SJCRH30 (cell line): ENCODE measurements around the gene HIP1R. TPM values are rescaled to one million over a fixed set of nuclear protein-coding genes. Genes with fewer than 3 reads are reported as not detected.
A peak's percentile ranks its signal among the peaks of the same experiment; 100 is the strongest.
"Not testable (repeated sequence)": the region's sequence is repeated elsewhere in the genome, so short reads cannot be mapped to it uniquely, and the experiment has no call there.

Experiments
- DNase-seq, 2 experiments: peaks; one replicate each; pipeline ENCODE4 v3.0.0-alpha.2; 2015 to 2020
- H3K27ac ChIP-seq: fragments of 250-450 bp; sonication (Bioruptor Pico); 2 replicates; pipeline ENCODE4 v1.5.1; 2020; ENCODE audit warnings: mild to moderate bottlenecking, moderate library complexity
- H3K27me3 ChIP-seq: fragments of 250-450 bp; sonication (Bioruptor Pico); 2 replicates; pipeline ENCODE4 v1.5.1; 2020; ENCODE audit warnings: mild to moderate bottlenecking, moderate library complexity
- H3K36me3 ChIP-seq: fragments of 250-450 bp; sonication (Bioruptor Pico); 2 replicates; pipeline ENCODE4 v1.5.1; 2020; ENCODE audit warnings: mild to moderate bottlenecking, moderate library complexity
- H3K4me1 ChIP-seq: fragments of 250-450 bp; sonication (Bioruptor Pico); 2 replicates; pipeline ENCODE4 v1.5.1; 2020; ENCODE audit warnings: mild to moderate bottlenecking, moderate library complexity
- H3K4me3 ChIP-seq: fragments of 250-450 bp; sonication (Bioruptor Pico); 2 replicates; pipeline ENCODE4 v1.5.1; 2020; ENCODE audit warnings: mild to moderate bottlenecking, moderate library complexity
- H3K9me3 ChIP-seq: fragments of 250-450 bp; sonication (Bioruptor Pico); replicated peaks from 2 replicates; pipeline ENCODE4 v1.5.1; 2020; ENCODE audit warnings: mild to moderate bottlenecking, moderate library complexity
- total RNA-seq: library from RNA; depleted of rRNA; stranded (reverse); fragments of >200 nt; shearing (Covaris generic); gene quantifications from 2 replicates; pipeline ENCODE4 v1.2.3, GENCODE V29; 2014

The HIP1R gene
- total RNA-seq, 1 experiment from 2014 or later: 9.8 TPM

DNA sequence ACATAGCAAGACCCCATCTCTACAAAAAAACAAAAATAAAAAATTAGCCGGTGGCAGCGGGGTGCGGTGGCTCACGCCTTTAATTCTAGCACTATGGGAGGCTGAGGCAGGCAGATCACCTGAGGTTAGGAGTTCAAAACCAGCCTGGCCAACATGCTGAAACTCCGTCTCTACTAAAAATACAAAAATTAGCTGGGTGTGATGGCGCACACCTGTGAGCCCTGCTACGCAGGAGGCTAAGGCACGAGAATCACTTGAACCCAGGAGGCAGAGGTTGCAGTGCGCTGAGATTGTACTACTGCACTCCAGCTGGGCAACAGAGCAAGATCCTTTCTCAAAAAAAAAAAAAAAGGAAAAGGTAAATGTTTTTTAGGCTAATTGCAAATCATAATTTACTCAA lies 57.5 kb downstream of the HIP1R start:
- Histone ChIP-seq H3K4me1 (peaks cover 37% of the 10 kb centered on the region), H3K27ac (peak overlapping the region; percentile 83)
- not testable (repeated sequence) for H3K9me3 ChIP-seq, H3K4me3 ChIP-seq, DNase-seq, H3K36me3 ChIP-seq, H3K27me3 ChIP-seq

DNA sequence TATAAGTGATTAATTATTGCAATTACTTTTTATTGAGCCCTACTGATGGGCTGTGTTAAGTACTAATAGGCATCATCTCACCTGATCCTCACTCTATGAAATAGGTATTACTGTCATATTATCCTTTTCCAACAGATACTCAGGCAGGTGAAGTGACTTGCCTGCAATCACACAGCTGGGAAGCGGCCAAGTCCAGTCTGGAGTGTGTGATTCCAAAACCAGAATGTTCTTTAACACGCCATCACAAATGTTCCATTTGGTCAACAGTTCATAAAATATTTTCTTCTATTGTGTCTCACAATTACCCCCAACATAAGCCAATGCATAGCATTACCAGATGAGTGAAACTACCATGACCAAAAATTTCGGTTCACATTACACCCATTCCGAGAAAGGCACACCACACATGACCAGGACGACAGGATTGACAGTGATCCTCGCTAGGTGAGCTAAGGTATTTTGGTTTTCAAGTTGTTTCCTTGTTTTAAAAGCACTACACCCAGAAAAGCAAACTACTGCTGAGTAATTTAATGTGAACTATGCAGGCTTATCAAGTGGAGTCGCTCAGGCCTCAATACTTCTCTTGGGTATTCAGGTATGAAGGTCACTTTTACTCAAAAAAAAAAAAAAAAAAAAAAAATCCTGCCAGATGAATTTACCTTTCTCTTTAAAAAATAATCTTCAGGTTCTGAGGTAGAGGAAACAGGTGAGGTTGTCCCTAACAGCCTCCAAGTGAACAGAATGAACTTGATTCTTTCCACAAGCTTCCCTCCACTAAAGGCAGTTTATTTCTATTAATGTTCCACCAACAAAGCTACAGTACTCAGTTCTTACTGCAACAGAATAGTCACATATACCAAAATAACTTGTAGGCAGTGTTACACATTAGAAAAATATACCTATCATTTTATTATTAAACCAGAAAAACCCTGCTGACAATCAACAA lies 58.2 kb downstream of the HIP1R start:
- Histone ChIP-seq H3K36me3 (no peaks in the 10 kb centered on the region; the same call in 1 of the 2 replicates), H3K4me3 (peak overlapping the region; percentile 87), H3K9me3 (no peaks in the 10 kb centered on the region), H3K4me1 (peaks cover 36% of the 10 kb centered on the region), H3K27me3 (no peaks in the 10 kb centered on the region), H3K27ac (no peak overlapping the region)
- DNase-seq: no peak

DNA sequence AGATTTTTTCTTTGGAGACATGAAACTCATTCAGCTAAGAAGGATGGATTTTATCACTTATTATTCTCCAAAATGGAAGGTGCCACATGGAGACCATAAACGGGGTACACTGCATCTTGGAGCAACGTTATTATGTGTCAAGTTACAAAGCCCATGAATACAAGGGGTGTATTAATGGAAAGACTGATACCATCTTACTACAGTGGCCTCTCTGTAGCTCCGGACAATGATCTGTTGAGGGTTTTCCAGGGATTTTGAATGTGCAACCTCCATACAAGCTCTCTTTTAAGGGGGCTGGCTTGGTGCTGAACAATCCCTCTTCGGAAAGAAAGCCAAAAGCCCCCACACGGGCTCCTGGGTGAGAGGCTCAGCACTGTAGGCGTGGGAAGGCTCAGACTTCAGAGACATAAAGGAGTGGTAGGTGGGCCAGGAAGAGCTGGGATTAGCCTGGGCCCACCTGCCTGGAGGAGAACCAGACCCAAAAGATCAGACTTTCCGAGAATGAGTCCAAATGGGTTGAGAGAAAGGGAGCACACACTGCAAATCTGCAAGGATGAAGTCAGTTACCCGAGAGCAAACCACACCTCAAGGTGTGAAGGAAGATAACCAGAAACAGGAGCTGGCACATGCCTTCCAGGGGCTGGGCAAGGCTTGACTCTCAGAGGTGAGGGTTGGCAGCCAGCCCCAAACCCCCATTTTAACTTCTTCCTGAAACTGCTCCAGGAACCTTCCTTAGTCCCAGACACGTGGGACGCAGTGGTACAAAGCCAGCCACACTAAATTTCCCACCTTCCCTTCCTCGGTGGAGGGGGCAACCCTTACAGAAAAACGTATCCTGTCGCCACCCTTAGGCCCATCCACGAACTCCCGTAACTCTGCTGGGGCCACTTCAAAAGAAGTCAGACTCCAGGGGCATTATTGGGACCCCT lies 59.2 kb downstream of the HIP1R start:
- peak in 1 of 2 experiments; percentile 43 for DNase-seq
- Histone ChIP-seq H3K9me3 (no peaks in the 10 kb centered on the region), H3K27ac (peak overlapping the region; percentile 81), H3K4me1 (peaks cover 43% of the 10 kb centered on the region), H3K36me3 (no peaks in the 10 kb centered on the region; the same call in 1 of the 2 replicates), H3K4me3 (peak overlapping the region; percentile 87), H3K27me3 (no peaks in the 10 kb centered on the region)

DNA sequence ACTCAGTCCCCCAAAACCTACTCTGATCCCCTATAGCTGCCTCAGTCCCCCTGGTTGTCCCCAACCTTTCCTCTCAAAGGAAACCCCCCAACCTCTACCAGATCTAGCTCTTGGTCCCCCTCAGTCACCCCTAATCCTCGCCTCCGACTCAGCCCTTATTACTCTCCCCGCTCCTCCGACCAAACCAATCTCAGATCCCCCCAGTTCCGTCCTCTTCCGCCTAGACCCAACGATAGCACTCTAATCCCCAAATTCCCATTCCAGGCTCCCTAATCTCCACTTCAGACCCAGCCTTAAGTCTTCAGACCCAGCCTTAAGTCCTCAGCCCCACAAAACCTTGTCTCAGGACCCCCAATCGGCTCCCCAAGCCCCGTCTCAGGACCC lies 60.1 kb downstream of the HIP1R start:
- Histone ChIP-seq H3K9me3 (no peaks in the 10 kb centered on the region), H3K36me3 (no peaks in the 10 kb centered on the region; the same call in 1 of the 2 replicates), H3K27me3 (no peaks in the 10 kb centered on the region), H3K4me1 (peaks cover 43% of the 10 kb centered on the region), H3K27ac (peak overlapping the region; percentile 81), H3K4me3 (peak overlapping the region; percentile 87)
- peak in 1 of 2 experiments; percentile 42 for DNase-seq

DNA sequence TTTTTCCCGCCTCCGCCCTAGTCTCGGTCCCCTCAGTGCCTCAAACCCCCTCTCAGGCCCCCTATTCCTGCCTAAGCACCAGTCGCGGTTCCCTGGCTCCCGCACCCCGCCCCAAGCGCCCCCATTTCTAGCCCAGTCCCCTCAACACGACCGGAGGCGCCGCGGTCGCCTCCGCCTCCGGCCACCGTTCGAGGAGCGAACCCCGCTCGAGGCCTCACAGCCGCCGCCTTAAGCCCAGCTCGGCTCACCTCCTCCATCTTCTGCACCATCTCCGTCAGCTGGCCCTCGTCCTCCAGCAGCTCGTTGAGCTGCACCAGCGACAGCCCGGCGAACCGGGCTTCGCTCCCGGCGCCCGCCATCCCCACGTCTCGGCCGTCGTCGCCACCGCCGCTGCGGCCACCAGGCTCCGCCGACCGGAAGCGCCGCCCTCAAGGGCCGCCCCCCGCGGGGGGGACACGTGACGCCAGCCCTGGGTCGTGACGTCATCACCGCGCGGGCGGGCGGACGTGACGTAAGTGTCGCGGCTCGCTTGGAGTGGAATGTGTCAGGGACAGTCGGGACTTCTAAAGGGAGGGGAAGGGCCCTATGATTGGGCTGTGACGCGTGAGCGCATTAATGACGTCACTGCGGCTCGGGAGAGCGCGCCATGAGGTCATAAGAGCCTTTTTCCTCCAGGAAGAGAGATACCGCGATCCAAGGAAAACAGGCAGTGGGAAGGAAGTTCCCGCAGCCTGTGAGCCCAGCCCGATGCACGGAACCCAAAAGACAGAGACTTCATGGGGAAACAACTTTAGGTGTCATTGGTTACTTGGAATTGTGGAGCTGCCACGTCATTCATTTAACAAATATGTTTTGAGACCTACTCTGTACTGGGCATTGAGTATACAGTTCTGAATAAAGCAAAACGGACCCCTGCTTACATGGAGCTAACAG lies 60.7 kb downstream of the HIP1R start, which contains the start of gene VPS37B:
VPS37B (minus strand) TSS at position 421 of the 933 bp plus-strand sequence; CDS start at position 359, 62 bp downstream.
- H3K27ac ChIP-seq: peak within 1 kb of the TSS; percentile 81
- H3K4me1 ChIP-seq: peaks cover 36% of the 10 kb centered on the region
- peak; percentile 79 to 84 for DNase-seq
- peak within 1 kb of the TSS; percentile 87 for H3K4me3 ChIP-seq
- H3K36me3 ChIP-seq: no peaks in the 10 kb centered on the region; the same call in 1 of the 2 replicates
- H3K9me3 ChIP-seq: no peaks in the 10 kb centered on the region
- no peaks in the 10 kb centered on the region for H3K27me3 ChIP-seq

DNA sequence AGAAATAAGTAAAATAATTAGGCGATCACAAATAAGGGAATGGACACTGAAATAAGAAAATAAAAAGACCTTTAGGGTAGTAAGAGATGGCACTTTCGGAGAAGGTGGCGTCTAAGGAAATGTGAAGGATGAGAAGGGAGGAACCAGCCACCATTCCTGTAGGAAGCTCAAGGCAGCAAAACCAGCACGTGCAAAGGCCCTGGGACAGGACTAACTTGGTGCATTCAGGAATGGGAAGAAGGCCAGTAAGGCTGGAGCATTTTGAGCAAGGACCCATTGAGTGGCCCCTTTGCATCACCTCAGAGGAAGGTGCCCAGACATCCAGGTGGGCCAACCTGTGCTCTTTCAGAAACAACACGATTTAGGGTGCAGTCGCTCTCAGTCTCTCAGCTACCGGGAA lies 61.4 kb downstream of the HIP1R start:
- no peaks in the 10 kb centered on the region for H3K27me3 ChIP-seq
- peaks cover 36% of the 10 kb centered on the region for H3K4me1 ChIP-seq
- H3K4me3 ChIP-seq: peak overlapping the region; percentile 87; the same call in 1 of the 2 replicates
- H3K36me3 ChIP-seq: no peaks in the 10 kb centered on the region; the same call in 1 of the 2 replicates
- H3K27ac ChIP-seq: no peak overlapping the region
- H3K9me3 ChIP-seq: no peaks in the 10 kb centered on the region
- DNase-seq: no peak

DNA sequence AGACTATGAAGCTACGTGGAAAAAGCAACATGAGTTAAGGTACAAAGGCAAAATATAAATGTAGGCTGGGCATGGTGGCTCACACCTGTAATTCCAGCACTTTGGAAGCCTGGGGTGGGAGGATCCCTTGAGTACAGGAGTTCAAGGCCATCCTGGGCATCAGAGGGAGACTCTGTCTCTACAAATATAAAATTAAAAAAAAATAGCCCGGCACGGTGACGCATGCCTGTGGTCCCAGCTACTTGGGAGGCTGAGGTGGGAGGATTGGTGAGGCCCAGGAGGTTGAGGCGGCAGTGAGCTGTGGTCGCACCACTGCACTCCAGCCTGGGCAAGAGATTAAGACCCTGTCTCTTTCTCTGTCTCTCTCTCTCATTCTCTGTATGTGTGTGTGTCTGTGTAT lies 64.6 kb downstream of the HIP1R start:
- no peak for DNase-seq

DNA sequence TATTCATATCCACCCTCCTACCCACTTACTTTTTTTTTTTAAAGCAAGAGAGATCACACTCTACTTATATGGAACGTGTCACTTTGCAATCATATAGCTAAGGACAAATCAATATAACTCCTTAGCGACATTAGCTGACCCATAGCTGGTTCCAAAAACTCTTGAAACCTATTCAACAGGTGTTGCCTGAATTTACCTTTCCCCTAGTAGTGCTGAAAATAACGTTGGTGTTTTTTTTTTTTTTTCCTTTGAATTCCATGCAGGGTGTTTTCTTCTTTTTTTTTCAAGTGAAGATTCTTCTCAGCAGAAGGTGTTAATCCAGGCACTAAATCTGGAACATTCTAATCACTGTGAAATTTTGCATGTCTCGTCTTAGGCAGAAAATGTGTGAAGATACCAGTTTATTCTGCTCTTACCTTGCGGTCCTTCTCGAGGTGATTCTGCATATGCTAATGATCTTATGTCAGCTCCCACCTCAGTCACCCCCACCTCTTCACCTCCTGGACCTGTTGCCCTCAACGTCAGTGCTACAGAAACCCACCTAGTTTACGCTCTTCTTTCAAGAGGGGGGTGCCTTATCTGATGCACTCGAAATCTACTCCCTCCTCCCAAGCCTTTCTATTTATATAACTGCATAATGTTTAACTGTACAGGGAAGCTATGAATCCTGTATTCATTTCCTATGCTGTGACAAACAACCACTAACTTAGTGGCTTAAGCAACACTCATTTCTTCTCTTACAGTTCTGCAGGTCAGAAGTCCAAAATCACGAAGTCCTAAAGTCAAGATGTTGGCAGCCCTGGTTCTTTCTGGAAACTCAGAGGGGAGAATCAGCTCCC lies 67.8 kb downstream of the HIP1R start:
- DNase-seq: no peak
- no peaks in the 10 kb centered on the region for H3K9me3 ChIP-seq
- H3K4me1 ChIP-seq: peaks cover 22% of the 10 kb centered on the region
- H3K4me3 ChIP-seq: no peak overlapping the region
- H3K36me3 ChIP-seq: no peaks in the 10 kb centered on the region
- no peak overlapping the region for H3K27ac ChIP-seq
- H3K27me3 ChIP-seq: no peaks in the 10 kb centered on the region

More for the DNA sequence above, 64.6 kb downstream of the HIP1R start:
- no peaks in the 10 kb centered on the region for H3K36me3 ChIP-seq
- H3K27ac ChIP-seq: no peak overlapping the region
- no peak overlapping the region for H3K4me3 ChIP-seq
- peaks cover 24% of the 10 kb centered on the region for H3K4me1 ChIP-seq
- H3K9me3 ChIP-seq: no peaks in the 10 kb centered on the region
- no peaks in the 10 kb centered on the region for H3K27me3 ChIP-seq

DNA sequence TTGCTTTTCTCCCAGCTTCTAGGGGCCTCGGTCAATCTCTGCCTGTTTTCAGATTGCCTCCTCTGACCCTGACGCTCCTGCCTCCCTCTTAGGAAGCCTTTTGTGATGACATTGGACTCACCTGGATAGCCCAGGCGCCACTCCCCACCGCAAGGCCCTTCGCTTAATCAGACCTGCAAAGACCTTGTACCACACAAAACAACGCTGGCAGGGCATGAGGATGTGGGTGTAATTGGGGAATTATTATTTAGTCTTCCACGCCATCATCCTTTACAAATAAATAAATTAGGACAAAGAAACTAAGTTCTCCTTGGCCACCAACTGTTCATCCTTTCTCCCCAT lies 68.4 kb downstream of the HIP1R start:
- no peak overlapping the region for H3K4me3 ChIP-seq
- no peaks in the 10 kb centered on the region for H3K9me3 ChIP-seq
- H3K4me1 ChIP-seq: peaks cover 17% of the 10 kb centered on the region
- H3K36me3 ChIP-seq: no peaks in the 10 kb centered on the region
- H3K27me3 ChIP-seq: no peaks in the 10 kb centered on the region
- H3K27ac ChIP-seq: no peak overlapping the region
- no peak for DNase-seq

DNA sequence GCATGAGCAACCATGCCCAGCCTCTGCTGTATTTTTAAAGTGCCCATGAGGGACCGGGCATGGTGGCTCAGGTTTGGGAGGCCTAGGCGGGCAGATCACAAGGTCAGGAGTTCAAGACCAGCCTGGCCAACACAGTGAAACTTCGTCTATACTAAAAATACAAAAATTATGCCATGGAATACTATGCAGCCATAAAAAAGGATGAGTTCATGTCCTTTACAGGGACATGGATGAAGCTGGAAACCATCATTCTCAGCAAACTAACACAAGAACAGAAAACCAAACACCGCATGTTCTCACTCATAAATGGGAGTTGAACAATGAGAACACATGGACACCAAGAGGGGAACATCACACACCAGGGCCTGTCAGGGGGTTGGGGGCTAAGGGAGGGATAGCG lies 70.0 kb downstream of the HIP1R start:
- H3K36me3 ChIP-seq, H3K27me3 ChIP-seq, H3K27ac ChIP-seq, DNase-seq, H3K9me3 ChIP-seq, H3K4me3 ChIP-seq, H3K4me1 ChIP-seq: not testable (repeated sequence)

DNA sequence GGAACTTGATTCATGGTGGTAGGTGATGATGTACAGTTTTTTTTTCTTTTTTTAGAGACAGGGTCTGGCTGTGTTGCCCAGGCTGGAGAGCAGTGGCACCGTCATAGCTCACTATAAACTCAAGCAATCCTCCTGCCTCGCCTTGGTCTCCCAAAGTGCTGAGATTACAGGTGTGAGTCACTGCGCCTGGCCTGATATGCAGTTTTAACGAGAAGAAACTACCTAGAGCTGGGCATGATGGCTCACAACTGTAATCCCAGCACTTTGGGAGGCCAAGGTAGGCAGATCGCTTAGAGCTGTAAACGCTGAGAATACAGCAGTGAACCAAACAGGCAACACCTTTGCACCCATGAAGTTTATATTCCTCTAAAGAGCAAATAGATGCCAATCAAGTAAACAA lies 73.7 kb downstream of the HIP1R start:
- Histone ChIP-seq H3K27ac (no peak overlapping the region), H3K9me3 (no peaks in the 10 kb centered on the region), H3K4me3 (no peak overlapping the region), H3K4me1 (no peaks in the 10 kb centered on the region; the same call in none of the 2 replicates), H3K27me3 (no peaks in the 10 kb centered on the region), H3K36me3 (no peaks in the 10 kb centered on the region)
- DNase-seq: no peak

DNA sequence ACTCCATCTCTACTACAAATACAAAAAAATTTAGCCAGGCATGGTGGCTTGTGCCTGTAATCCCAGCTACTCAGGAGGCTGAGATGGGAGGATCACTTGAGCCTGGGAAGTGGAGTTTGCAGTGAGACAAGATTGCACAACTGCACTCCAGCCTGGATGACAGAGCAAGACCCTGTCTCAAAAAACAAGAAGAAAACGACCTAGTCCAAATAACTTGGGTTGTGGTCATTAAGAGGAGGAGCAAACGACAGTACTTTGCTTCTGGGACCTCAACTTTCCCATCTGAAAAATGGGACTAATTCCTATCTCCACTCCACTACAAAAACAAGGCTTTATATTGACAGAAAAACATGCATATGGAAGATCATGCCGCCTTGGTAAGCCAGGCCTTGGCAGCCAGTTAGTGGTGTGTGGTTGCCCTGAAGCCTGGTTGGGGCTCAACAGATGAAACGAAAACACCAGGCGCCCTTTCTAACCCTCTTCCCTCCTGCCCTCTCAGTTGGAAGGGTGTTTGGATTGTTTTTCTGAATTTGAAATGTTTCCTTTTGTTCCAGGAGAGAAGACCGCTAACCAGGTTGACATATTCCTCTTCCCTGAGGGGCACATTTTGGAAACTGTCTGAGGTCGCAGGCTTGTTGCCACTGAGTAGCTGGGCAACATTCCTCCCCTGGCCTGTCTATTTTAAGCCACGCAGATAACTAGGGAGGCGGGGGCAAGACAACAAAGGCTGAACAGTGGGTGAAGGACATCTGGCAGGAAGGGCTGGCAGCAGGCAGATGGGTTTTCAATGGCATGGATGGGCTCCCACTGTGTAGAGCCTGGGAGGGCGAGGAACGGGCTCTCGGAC lies 74.4 kb downstream of the HIP1R start:
- no peak overlapping the region for H3K4me3 ChIP-seq
- no peaks in the 10 kb centered on the region for H3K36me3 ChIP-seq
- no peak for DNase-seq
- H3K27me3 ChIP-seq: no peaks in the 10 kb centered on the region
- H3K4me1 ChIP-seq: no peaks in the 10 kb centered on the region; the same call in none of the 2 replicates
- H3K9me3 ChIP-seq: no peaks in the 10 kb centered on the region; the same call in 1 of the 2 replicates
- no peak overlapping the region for H3K27ac ChIP-seq
